ENCODE data around the gene SLF1. TPM values are rescaled to one million over a fixed set of nuclear protein-coding genes. Genes with fewer than 3 reads are reported as not detected.
A peak's percentile ranks its signal among the peaks of the same experiment; 100 is the strongest.

SLF1 gene
- total RNA-seq, 2 donors from 2014 or later: 10.8 to 16.2 TPM

DNA sequence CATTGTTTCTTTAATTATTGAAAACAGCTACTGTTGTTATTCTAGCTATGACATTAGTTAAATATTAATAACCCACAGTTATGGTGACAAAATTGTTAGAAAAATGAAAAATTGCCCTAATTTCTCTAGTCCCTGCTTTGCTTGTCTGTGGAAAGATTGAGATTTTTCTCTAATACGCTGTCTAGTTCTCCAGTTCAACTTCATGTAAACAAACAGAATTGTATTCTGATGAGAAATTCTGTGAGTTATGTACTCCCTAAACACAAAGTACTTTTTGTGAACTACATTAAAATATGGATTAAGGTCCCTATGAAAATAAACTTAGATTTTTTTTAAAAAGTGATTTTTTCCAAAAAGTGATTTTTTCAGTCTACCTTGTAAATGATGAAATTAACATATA is 8.7 kb downstream of the SLF1 start:
- Mint-ChIP-seq H3K9me3 (no peaks in the 10 kb centered on the region), H3K27ac (no peak overlapping the region), H3K4me3 (no peak overlapping the region), H3K27me3 (no peaks in the 10 kb centered on the region), H3K4me1 (no peaks in the 10 kb centered on the region), H3K36me3 (ENCODE audit: low read depth) (peaks cover 35% of the 10 kb centered on the region)
- no peak for ATAC-seq (replicated peaks)

DNA sequence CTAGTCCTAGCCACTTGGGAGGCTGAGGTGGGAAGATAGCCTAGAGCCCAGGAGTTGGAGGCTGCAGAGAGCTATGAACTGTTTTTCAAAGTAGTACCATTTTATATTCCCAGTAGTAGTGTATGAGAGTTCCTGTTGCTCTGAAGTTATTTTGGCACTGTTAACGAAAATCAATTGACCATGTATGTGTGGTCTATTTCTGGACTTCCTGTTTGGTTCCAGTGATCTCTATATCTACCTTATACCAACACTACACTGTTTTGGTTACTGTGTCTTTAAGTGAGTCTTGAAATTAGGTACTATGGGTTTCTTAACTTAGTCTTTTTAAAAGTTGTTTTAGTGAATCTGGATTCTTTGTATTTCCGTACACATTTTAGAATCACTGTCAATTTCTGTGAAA is 13.6 kb downstream of the SLF1 start:
- Mint-ChIP-seq H3K36me3 (ENCODE audit: low read depth) (peaks cover 77% of the 10 kb centered on the region), H3K27me3 (no peaks in the 10 kb centered on the region), H3K27ac (no peak overlapping the region), H3K4me1 (no peaks in the 10 kb centered on the region), H3K9me3 (peaks cover 7% of the 10 kb centered on the region), H3K4me3 (no peak overlapping the region)
- ATAC-seq (replicated peaks): no peak

- Mint-ChIP-seq H3K9me3 (peaks cover 18% of the 10 kb centered on the region), H3K4me3 (no peak overlapping the region), H3K4me1 (peaks cover 4% of the 10 kb centered on the region), H3K27me3 (no peaks in the 10 kb centered on the region), H3K27ac (no peak overlapping the region), H3K36me3 (ENCODE audit: low read depth) (peaks cover 79% of the 10 kb centered on the region)
- ATAC-seq (replicated peaks): no peak
Measured at GRCh38 chr5:94640176-94640575, 21.7 kb downstream of the SLF1 start.

DNA sequence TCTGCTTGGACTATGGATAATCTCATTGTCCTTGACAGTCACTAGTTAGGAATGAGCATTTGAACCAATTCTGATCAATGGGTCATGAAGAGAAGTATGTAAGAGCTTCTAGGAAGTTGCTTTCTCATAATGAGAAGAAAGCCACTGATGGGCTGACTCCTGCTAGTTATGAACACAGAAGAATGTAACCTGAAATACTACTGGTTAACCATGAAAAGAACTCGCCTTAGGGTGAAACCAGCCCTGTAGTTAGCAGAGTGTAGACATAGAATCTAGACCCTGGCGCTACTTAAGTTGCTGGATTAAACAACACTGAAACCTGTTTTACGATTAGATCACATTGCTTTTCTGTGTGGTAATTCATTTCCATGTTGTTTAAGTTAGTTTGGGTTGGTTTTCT is 26.6 kb downstream of the SLF1 start:
- Mint-ChIP-seq H3K27me3 (no peaks in the 10 kb centered on the region), H3K4me3 (no peak overlapping the region), H3K9me3 (peaks cover 4% of the 10 kb centered on the region), H3K4me1 (peaks cover 7% of the 10 kb centered on the region), H3K36me3 (ENCODE audit: low read depth) (peaks cover 52% of the 10 kb centered on the region), H3K27ac (no peak overlapping the region)
- no peak for ATAC-seq (replicated peaks)

DNA sequence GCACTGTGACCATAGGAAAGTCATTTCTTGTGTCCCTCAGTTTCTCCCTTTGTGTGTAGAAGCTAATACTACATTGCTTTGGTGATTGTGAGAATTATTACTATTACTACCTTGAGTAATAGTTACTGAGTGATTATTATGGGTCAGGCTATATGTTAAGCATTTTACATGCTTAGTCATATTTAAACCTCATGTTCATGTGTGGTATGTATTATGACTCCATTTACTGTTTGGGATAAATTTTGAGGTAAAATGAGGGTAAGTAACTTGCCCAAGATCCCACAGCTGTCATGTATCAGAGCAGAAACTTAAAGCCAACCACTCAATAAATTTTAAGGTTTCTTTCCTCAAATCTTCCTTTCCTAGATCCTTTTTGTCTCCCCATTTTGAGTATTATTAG is 28.3 kb downstream of the SLF1 start:
- Mint-ChIP-seq H3K4me1 (peaks cover 3% of the 10 kb centered on the region), H3K4me3 (no peak overlapping the region), H3K27ac (no peak overlapping the region), H3K9me3 (no peaks in the 10 kb centered on the region), H3K27me3 (no peaks in the 10 kb centered on the region), H3K36me3 (ENCODE audit: low read depth) (peaks cover 40% of the 10 kb centered on the region)
- peak; percentile 32 for ATAC-seq (replicated peaks)

GRCh38 chr5:94649874-94650273 is 31.4 kb downstream of the SLF1 start:
- peaks cover 3% of the 10 kb centered on the region for H3K4me1 Mint-ChIP-seq
- no peaks in the 10 kb centered on the region for H3K27me3 Mint-ChIP-seq
- no peak for ATAC-seq (replicated peaks)
- peaks cover under 1% of the 10 kb centered on the region for H3K9me3 Mint-ChIP-seq
- no peak overlapping the region for H3K4me3 Mint-ChIP-seq
- peaks cover 55% of the 10 kb centered on the region for H3K36me3 Mint-ChIP-seq (ENCODE audit: low read depth)
- no peak overlapping the region for H3K27ac Mint-ChIP-seq

DNA sequence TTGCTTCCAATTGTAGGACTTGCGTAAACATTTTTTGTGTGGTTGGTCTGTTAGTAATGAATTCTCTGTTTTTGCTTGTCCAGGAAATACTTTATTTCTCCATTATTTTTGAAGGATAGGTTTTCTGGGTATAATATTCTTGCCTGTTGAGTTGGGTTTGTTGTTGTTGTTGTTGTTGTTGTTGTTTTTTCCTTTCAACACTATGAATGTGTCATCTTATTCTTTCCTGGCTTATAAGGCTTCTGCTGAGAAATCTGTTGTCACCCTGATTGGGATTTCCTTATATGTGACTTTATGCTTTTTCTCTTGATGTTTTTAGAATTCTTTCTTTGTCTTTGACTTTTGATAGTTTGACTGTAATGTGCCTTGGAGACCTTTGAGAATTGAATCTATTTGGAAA is 39.8 kb downstream of the SLF1 start:
- H3K4me3 Mint-ChIP-seq: no peak overlapping the region
- H3K27ac Mint-ChIP-seq: no peak overlapping the region
- H3K36me3 Mint-ChIP-seq (ENCODE audit: low read depth): peaks cover 69% of the 10 kb centered on the region
- ATAC-seq (replicated peaks): no peak
- no peaks in the 10 kb centered on the region for H3K4me1 Mint-ChIP-seq
- peaks cover 23% of the 10 kb centered on the region for H3K9me3 Mint-ChIP-seq
- H3K27me3 Mint-ChIP-seq: no peaks in the 10 kb centered on the region

- H3K9me3 Mint-ChIP-seq: peaks cover 18% of the 10 kb centered on the region
- H3K4me1 Mint-ChIP-seq: no peaks in the 10 kb centered on the region
- no peak overlapping the region for H3K27ac Mint-ChIP-seq
- ATAC-seq (replicated peaks): no peak
- H3K4me3 Mint-ChIP-seq: no peak overlapping the region
- H3K36me3 Mint-ChIP-seq (ENCODE audit: low read depth): peaks cover 63% of the 10 kb centered on the region
- H3K27me3 Mint-ChIP-seq: no peaks in the 10 kb centered on the region
Measured at GRCh38 chr5:94660506-94660905, 42.0 kb downstream of the SLF1 start.

DNA sequence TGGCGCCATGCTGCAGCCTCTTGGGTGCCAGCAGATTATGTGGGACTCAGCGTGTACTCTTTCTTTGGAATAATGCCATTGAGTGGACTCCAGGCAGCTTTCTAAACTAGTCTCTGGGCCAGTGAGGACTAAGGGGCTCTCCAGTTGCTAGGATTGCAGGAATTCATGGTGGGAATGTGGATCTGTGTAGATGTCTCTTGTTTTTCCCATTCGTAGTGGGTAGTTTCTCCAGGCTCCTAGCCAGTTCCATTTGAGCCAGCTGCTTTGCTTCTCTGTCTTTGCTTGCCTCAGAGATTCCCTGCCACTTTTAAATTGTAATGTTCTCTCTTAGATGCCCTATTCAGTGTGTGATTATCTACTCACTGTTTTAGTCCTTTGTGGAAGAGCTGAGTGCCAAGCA is 42.6 kb downstream of the SLF1 start:
- Mint-ChIP-seq H3K27me3 (no peaks in the 10 kb centered on the region), H3K36me3 (ENCODE audit: low read depth) (peaks cover 63% of the 10 kb centered on the region), H3K9me3 (peaks cover 18% of the 10 kb centered on the region), H3K27ac (no peak overlapping the region), H3K4me3 (no peak overlapping the region), H3K4me1 (no peaks in the 10 kb centered on the region)
- no peak for ATAC-seq (replicated peaks)

- H3K27me3 Mint-ChIP-seq: no peaks in the 10 kb centered on the region
- H3K9me3 Mint-ChIP-seq: no peaks in the 10 kb centered on the region
- H3K36me3 Mint-ChIP-seq (ENCODE audit: low read depth): peaks cover 81% of the 10 kb centered on the region
- no peak overlapping the region for H3K4me3 Mint-ChIP-seq
- no peaks in the 10 kb centered on the region for H3K4me1 Mint-ChIP-seq
- H3K27ac Mint-ChIP-seq: no peak overlapping the region
- no peak for ATAC-seq (replicated peaks)
Measured at GRCh38 chr5:94667937-94668336, 49.5 kb downstream of the SLF1 start.

GRCh38 chr5:94670726-94671125 is 52.3 kb downstream of the SLF1 start:
- Mint-ChIP-seq H3K4me1 (no peaks in the 10 kb centered on the region), H3K27me3 (no peaks in the 10 kb centered on the region), H3K36me3 (ENCODE audit: low read depth) (peaks cover 71% of the 10 kb centered on the region), H3K27ac (no peak overlapping the region), H3K4me3 (no peak overlapping the region), H3K9me3 (no peaks in the 10 kb centered on the region)
- ATAC-seq (replicated peaks): no peak

DNA sequence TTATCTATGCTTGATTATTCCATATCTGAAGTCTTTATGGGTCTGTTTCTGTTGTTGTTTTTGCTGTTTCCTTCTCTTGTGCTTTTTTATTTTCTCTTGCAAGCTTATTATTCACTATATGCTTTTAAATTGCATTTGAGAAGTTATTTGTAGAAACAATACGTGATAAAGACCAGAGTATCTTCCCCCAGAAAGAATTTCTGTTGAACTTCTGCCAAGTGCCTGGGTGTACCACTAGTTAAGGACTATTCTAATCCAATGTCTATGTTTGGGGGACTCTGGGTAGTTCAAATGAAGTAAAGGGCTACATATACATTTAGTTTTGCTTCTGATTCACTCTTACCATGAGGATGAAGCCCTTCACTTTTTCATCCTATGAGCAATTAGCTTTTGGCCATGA is 54.3 kb downstream of the SLF1 start:
- Mint-ChIP-seq H3K4me1 (no peaks in the 10 kb centered on the region), H3K27ac (no peak overlapping the region), H3K36me3 (ENCODE audit: low read depth) (peaks cover 61% of the 10 kb centered on the region), H3K27me3 (no peaks in the 10 kb centered on the region), H3K4me3 (no peak overlapping the region), H3K9me3 (no peaks in the 10 kb centered on the region)
- ATAC-seq (replicated peaks): no peak

GRCh38 chr5:94674490-94675382 is 56.3 kb downstream of the SLF1 start:
- no peaks in the 10 kb centered on the region for H3K27me3 Mint-ChIP-seq
- no peak overlapping the region for H3K4me3 Mint-ChIP-seq
- no peaks in the 10 kb centered on the region for H3K4me1 Mint-ChIP-seq
- peaks cover 58% of the 10 kb centered on the region for H3K36me3 Mint-ChIP-seq (ENCODE audit: low read depth)
- no peak overlapping the region for H3K27ac Mint-ChIP-seq
- H3K9me3 Mint-ChIP-seq: no peaks in the 10 kb centered on the region
- no peak for ATAC-seq (replicated peaks)

DNA sequence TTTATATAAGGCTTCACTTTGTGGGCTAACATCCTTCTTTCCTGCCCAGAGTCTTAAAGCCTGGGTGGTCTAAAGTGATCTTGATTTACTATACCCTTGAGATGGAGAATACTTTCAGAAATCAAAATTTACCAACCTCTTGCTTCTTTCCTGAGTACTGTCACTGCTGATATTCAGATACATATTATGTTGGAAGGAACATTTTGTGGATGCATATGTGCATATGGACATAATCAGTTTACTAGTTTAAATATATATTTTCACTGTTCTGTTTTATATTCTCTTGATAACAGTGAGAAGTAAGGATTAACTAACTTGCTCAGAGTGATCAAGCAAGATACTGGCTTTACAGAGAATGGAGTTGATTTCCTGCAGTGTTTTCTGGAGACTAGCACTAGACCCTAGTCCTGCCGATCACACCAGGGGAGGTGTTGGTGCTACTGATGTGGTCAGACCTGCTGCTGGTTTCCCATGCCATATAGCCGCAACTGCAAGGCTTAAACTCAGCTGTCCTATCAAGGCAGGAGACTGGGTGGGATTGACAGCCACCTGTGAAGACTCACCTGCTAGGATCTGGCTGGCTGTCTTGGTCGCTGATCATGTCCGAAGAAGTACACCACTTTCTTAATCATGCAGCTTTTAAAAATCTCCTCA is 57.6 kb downstream of the SLF1 start:
- no peaks in the 10 kb centered on the region for H3K9me3 Mint-ChIP-seq
- H3K4me3 Mint-ChIP-seq: no peak overlapping the region
- ATAC-seq (replicated peaks): no peak
- H3K27ac Mint-ChIP-seq: no peak overlapping the region
- H3K27me3 Mint-ChIP-seq: no peaks in the 10 kb centered on the region
- H3K36me3 Mint-ChIP-seq (ENCODE audit: low read depth): peaks cover 59% of the 10 kb centered on the region
- H3K4me1 Mint-ChIP-seq: no peaks in the 10 kb centered on the region

DNA sequence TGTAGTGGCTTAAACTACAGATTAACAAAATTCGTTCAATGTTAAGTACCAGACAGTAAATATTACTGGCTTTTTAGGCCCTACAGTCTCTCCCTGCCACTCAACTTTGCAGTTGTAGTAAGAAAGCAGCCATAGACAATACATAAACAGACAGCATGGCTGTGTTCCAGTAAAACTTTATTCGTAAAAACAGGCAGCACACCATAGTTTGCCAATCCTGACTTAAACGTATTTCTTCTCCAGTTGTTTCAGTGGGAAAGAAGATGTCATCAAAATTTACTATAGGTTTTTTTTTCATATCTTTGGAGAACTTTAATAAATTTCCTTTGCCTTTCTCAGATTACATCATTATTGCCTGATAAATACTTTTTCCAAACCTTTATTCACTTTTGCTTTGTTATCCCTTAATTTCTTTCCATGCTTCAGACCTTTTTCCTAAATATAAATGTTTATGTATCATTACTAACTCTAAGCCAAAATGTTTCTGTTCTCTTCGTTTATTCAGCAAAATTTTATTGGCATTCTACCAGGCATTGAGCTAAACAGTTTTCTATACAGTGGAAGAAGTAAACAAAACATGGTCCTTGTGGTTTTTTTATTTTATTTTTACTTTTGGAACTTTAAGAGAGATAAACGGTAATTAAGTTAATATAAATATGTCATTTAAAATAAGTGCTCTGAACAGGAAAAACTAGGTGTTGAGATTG is 64.5 kb downstream of the SLF1 start:
- ATAC-seq (replicated peaks): no peak
- Mint-ChIP-seq H3K4me3 (no peak overlapping the region), H3K27me3 (no peaks in the 10 kb centered on the region), H3K4me1 (no peaks in the 10 kb centered on the region), H3K36me3 (ENCODE audit: low read depth) (peaks cover 70% of the 10 kb centered on the region), H3K9me3 (no peaks in the 10 kb centered on the region), H3K27ac (no peak overlapping the region)

All from activated T-helper 17 cell treated with anti-CD3 and anti-CD28 coated beads, Interleukin-2, amount 50 U/mL, for 72 hours (primary cell).